Measurements from ENCODE around the gene HOXC9.

DNA sequence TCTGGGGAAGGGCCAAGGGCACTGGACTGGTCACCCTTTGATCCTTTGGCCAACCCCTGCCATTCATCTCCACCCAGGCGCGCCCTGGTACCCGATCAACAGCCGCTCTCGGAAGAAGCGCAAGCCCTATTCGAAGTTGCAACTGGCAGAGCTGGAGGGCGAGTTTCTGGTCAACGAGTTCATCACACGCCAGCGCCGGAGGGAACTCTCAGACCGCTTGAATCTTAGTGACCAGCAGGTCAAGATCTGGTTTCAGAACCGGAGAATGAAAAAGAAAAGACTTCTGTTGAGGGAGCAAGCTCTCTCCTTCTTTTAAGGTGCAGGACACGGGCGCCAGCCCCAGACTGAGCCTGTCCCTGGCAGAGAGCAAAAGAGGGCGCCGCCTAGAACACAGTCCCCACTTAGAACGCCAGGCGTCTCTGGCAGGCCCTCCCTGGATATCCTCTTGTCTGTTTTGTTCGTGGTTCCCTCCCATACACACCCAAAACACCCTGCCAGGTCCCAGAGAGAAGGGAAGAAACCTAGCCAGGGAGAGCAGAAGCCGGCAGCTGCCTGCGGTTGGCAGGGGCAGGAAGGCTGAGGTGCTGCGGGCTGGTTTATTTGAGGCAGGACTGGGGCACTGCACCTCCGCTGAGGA, 43.6 kb upstream of the HOXC9 start:
- TF ChIP-seq, protein P1, sequence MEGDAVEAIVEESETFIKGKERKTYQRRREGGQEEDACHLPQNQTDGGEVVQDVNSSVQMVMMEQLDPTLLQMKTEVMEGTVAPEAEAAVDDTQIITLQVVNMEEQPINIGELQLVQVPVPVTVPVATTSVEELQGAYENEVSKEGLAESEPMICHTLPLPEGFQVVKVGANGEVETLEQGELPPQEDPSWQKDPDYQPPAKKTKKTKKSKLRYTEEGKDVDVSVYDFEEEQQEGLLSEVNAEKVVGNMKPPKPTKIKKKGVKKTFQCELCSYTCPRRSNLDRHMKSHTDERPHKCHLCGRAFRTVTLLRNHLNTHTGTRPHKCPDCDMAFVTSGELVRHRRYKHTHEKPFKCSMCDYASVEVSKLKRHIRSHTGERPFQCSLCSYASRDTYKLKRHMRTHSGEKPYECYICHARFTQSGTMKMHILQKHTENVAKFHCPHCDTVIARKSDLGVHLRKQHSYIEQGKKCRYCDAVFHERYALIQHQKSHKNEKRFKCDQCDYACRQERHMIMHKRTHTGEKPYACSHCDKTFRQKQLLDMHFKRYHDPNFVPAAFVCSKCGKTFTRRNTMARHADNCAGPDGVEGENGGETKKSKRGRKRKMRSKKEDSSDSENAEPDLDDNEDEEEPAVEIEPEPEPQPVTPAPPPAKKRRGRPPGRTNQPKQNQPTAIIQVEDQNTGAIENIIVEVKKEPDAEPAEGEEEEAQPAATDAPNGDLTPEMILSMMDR (conservative IDR thresholded peaks at IDR 0.05; ENCODE audit: low read length) = peak; percentile 46
- TF ChIP-seq EZH2phosphoT487 (IDR thresholded peaks at IDR 0.05; ENCODE audit: borderline replicate concordance) = no peak

All from Loucy (cell line).